Testis (tissue), 3 donors: ENCODE data around the gene GNA14. TPM values are rescaled to one million over a fixed set of nuclear protein-coding genes. Genes with fewer than 3 reads are reported as not detected.

Source experiments
- DNase-seq: peaks from one replicate; pipeline ENCODE4 v3.0.0-alpha.2; 2019
- H3K27ac ChIP-seq, 2 donors: fragments of 200-600 bp; sonication (generic); one replicate each; pipeline ENCODE4 v1.5.1; 2019
- H3K27me3 ChIP-seq: fragments of 200-600 bp; sonication (generic); one replicate; pipeline ENCODE4 v1.5.1; 2019
- H3K36me3 ChIP-seq: fragments of 200-600 bp; sonication (generic); one replicate; pipeline ENCODE4 v1.5.1; 2017; ENCODE audit warnings: low read depth; ENCODE audit errors: missing control alignments
- H3K4me1 ChIP-seq: fragments of 200-600 bp; sonication (generic); one replicate; pipeline ENCODE4 v1.5.1; 2019
- H3K4me3 ChIP-seq, 2 donors: fragments of 200-600 bp; sonication (generic); one replicate each; pipeline ENCODE4 v1.5.1; 2017 to 2019
- H3K9me3 ChIP-seq: fragments of 200-600 bp; sonication (generic); one replicate; pipeline ENCODE4 v1.5.1; 2017
- CTCF ChIP-seq, 3 experiments: fragments of 450-650 bp in 2 of 3; fragments of 200-600 bp in 1 of 3; sonication (generic) in 1 of 3; IDR thresholded peaks; one replicate each; pipeline ENCODE4 v1.5.1; 2016 to 2019; ENCODE audit warnings: antibody characterized with exemption in 3 of 3, mild to moderate bottlenecking in 2 of 3, moderate library complexity in 1 of 3
- POLR2A ChIP-seq: fragments of 450-650 bp; IDR thresholded peaks from one replicate; pipeline ENCODE4 v1.6.1; 2017; ENCODE audit warnings: antibody characterized with exemption, mild to moderate bottlenecking, moderate library complexity
- WGBS, 2 donors: methylation state at CpG; one replicate each; pipeline ENCODE4 v1.1.5; 2018; 5-methylcytosine and 5-hydroxymethylcytosine counted together
- intact Hi-C: fragments of 100-400 bp; cut with DNase I; formaldehyde crosslinking; loops from one replicate; pipeline ENCODE4 v1.15.1; 2023; ENCODE audit warnings: low total_unique reads
- polyA plus RNA-seq: library from polyadenylated mRNA; stranded (reverse); fragments of 350-450 nt; fragmentation: Illumina TruSeq; extraction: RNeasy Lipid Tissue Mini Kit (QIAGEN cat#74804); gene quantifications from one replicate; pipeline ENCODE4 v1.2.3, GENCODE V29; 2014; ENCODE audit warnings: low read depth, low replicate concordance; ENCODE audit not compliant: insufficient read depth
- total RNA-seq, 2 donors: library from RNA; depleted of rRNA; stranded (reverse); fragments of >200 nt; gene quantifications; one replicate each; pipeline ENCODE4 v1.2.3, GENCODE V29; 2016

Gene GNA14
- total and polyA plus RNA-seq, 3 donors from 2014 or later = 3.1 to 4.4 (median 4.3) TPM

- no peaks in the 10 kb centered on the region for H3K36me3 ChIP-seq
- H3K27ac ChIP-seq = no peak overlapping the region
- no peak overlapping the region for H3K4me3 ChIP-seq
- no peaks in the 10 kb centered on the region for H3K27me3 ChIP-seq
- no peak for TF ChIP-seq CTCF (IDR thresholded peaks at IDR 0.05)
- no peak for TF ChIP-seq POLR2A
- H3K4me1 ChIP-seq = no peaks in the 10 kb centered on the region
- H3K9me3 ChIP-seq = no peaks in the 10 kb centered on the region
- intact Hi-C loops = no loop called here
- no peak for DNase-seq
Measured at GRCh38 chr9:77602852-77603251, 45.3 kb downstream of the GNA14 start.

GRCh38 chr9:77601476-77602099 is 46.5 kb downstream of the GNA14 start:
- intact Hi-C loops = no loop called here
- DNase-seq = no peak
- Histone ChIP-seq H3K27me3 (no peaks in the 10 kb centered on the region), H3K4me1 (peaks cover 6% of the 10 kb centered on the region), H3K36me3 (no peaks in the 10 kb centered on the region), H3K4me3 (peak overlapping the region in 1 of 2 donors; percentile 25), H3K27ac (no peak overlapping the region), H3K9me3 (no peaks in the 10 kb centered on the region)
- TF ChIP-seq CTCF (IDR thresholded peaks at IDR 0.05) (no peak), POLR2A (no peak)
- 69 to 74% methylated on average over 5 of the region's 5 CpGs for WGBS, 2 donors

GRCh38 chr9:77600810-77601209 is 47.3 kb downstream of the GNA14 start:
- Histone ChIP-seq H3K27ac (no peak overlapping the region), H3K27me3 (no peaks in the 10 kb centered on the region), H3K4me1 (peaks cover 12% of the 10 kb centered on the region), H3K4me3 (peak overlapping the region in 1 of 2 donors; percentile 25), H3K36me3 (no peaks in the 10 kb centered on the region), H3K9me3 (no peaks in the 10 kb centered on the region)
- peak; percentile 28 for DNase-seq
- intact Hi-C loops = no loop called here
- WGBS, 2 donors = 52 to 65% methylated on average over 18 of the region's 18 CpGs
- no peak for TF ChIP-seq POLR2A

DNA sequence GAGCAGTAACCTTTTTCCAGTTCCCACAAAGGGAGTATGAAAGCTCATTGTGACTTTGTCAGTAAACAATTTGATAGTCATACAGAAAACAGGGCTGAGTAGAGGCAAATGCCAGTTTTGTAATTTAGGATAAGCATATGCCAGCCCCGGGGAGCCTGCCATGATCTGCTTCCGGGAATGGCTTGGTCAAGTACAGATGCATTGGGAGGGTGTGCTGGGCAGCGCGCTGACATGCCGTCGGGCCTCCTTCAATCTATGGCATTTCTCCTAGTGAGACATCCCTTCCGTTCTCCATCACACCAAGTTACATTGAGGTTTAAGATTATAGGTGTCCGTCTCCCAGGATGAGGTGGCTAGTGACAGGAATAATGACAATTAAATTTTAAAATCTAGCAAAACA is 48.6 kb downstream of the GNA14 start:
- 93 to 96% methylated on average over 8 of the region's 8 CpGs for WGBS, 2 donors
- TF ChIP-seq POLR2A (no peak), CTCF (IDR thresholded peaks at IDR 0.05) (no peak)
- H3K9me3 ChIP-seq = no peaks in the 10 kb centered on the region
- H3K4me1 ChIP-seq = peaks cover 19% of the 10 kb centered on the region
- no peaks in the 10 kb centered on the region for H3K36me3 ChIP-seq
- H3K27ac ChIP-seq = no peak overlapping the region
- intact Hi-C loops = no loop called here
- no peaks in the 10 kb centered on the region for H3K27me3 ChIP-seq
- DNase-seq = no peak
- no peak overlapping the region for H3K4me3 ChIP-seq

- DNase-seq = no peak
- H3K27me3 ChIP-seq = no peaks in the 10 kb centered on the region
- H3K27ac ChIP-seq = no peak overlapping the region
- TF ChIP-seq POLR2A (no peak), CTCF (IDR thresholded peaks at IDR 0.05) (no peak)
- H3K9me3 ChIP-seq = no peaks in the 10 kb centered on the region
- no peak overlapping the region for H3K4me3 ChIP-seq
- peaks cover 19% of the 10 kb centered on the region for H3K4me1 ChIP-seq
- H3K36me3 ChIP-seq = no peaks in the 10 kb centered on the region
- intact Hi-C loops = no loop called here
- 67% methylated on average over 3 of the region's 3 CpGs for WGBS, 2 donors
Measured at GRCh38 chr9:77598991-77599390, 49.1 kb downstream of the GNA14 start.
